Gastrocnemius medialis (tissue), 4 donors: ENCODE results near the gene RRP7A. TPM values are rescaled to one million over a fixed set of nuclear protein-coding genes. Genes with fewer than 3 reads are reported as not detected.

Experiments used
- ATAC-seq, 2 donors: fragments of 150-250 bp; one replicate each; pipeline ENCODE4 v1.9.1; 2016
- DNase-seq, 2 donors: peaks; one replicate each; pipeline ENCODE4 v3.0.0-alpha.2; 2019
- H3K27ac ChIP-seq, 4 donors: fragments of 200-600 bp; sonication (generic); 1 replicate in 1 of 4; 2 replicates in 3 of 4; pipeline ENCODE4 v1.5.1; 2016 to 2018; ENCODE audit warnings: mild to moderate bottlenecking in 2 of 4, moderate library complexity in 1 of 4
- H3K27me3 ChIP-seq, 3 donors: fragments of 200-600 bp; sonication (generic) in 2 of 3; 1 replicate in 1 of 3; 2 replicates in 2 of 3; pipeline versions ENCODE4 v1.5.1 to v1.6.0; 2016 to 2019; ENCODE audit warnings: mild to moderate bottlenecking in 1 of 3, moderate library complexity in 1 of 3
- H3K36me3 ChIP-seq, 2 donors: fragments of 200-600 bp; sonication (generic) in 1 of 2; one replicate each; pipeline ENCODE4 v1.5.1; 2017 to 2018
- H3K4me1 ChIP-seq, 2 donors: fragments of 200-600 bp; sonication (generic) in 1 of 2; one replicate each; pipeline ENCODE4 v1.5.1; 2016 to 2017; ENCODE audit warnings: mild to moderate bottlenecking in 2 of 2
- H3K4me3 ChIP-seq, 4 donors: fragments of 200-600 bp; sonication (generic) in 3 of 4; 1 replicate in 1 of 4; 2 replicates in 3 of 4; pipeline ENCODE4 v1.5.1; 2016 to 2019; ENCODE audit warnings: mild to moderate bottlenecking in 2 of 4
- H3K9me3 ChIP-seq, 3 donors: fragments of 200-600 bp; sonication (generic) in 2 of 3; 1 replicate in 1 of 3; 2 replicates in 2 of 3; pipeline ENCODE4 v1.5.1; 2016 to 2019
- POLR2A ChIP-seq, 2 donors: fragments of 450-650 bp; IDR thresholded peaks; one replicate each; pipeline ENCODE4 v1.6.1; 2017; ENCODE audit warnings: antibody characterized with exemption in 2 of 2, mild to moderate bottlenecking in 2 of 2, moderate library complexity in 2 of 2
- in situ Hi-C, 4 donors: fragments of 200-750 bp; cut with MboI; loops; one replicate each; pipeline versions ENCODE4 v1.15.0 to v1.8.0; 2017; ENCODE audit warnings: low sequenced_read_pairs in 4 of 4
- intact Hi-C: fragments of 100-400 bp; cut with DNase I; formaldehyde crosslinking; loops from one replicate; pipeline ENCODE4 v1.15.1; 2023; ENCODE audit warnings: low total_unique reads
- total RNA-seq, 4 donors: library from RNA; depleted of rRNA; stranded (reverse); fragments of >200 nt; gene quantifications; one replicate each; pipeline versions ENCODE4 v1.1.0 to v1.2.3, GENCODE V29; 2016
- TF ChIP-seq, protein P1 (sequence below), 5 experiments: fragments of 450-650 bp in 3 of 5; fragments of 200-600 bp in 2 of 5; sonication (generic) in 2 of 5; IDR thresholded peaks in 4 of 5; conservative IDR thresholded peaks in 1 of 5; 1 replicate in 4 of 5; 2 replicates in 1 of 5; pipeline ENCODE4 v1.5.1; 2016 to 2019; ENCODE audit warnings: antibody characterized with exemption in 5 of 5, mild to moderate bottlenecking in 3 of 5, moderate library complexity in 3 of 5

Gene RRP7A
- total RNA-seq, 4 donors from 2014 or later, result 11.9 to 27.3 (median 15.8) TPM

DNA sequence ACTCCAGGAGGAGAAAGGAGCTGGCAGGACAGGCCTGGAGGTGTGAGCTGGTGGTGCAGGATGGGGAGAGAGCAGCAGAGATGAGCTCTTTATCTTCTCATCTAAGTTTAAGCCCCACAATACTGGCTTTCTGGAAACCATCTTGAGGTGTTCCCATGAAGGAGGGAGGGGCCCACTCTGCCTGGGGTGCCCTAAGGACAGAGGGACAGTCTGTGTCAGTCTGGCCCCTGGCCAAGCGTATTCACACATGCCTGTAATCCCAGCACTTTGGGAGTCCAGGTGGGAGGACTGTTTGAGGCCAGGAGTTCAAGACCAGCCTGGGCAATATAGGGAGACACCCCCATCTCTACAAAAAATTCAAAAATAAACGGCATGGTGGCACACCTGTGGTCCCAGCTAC is 43.1 kb upstream of the RRP7A start:
- Histone ChIP-seq H3K36me3 (no peaks in the 10 kb centered on the region), H3K9me3 (no peaks in the 10 kb centered on the region), H3K4me3 (no peak overlapping the region), H3K4me1 (no peaks in the 10 kb centered on the region), H3K27ac (no peak overlapping the region), H3K27me3 (no peaks in the 10 kb centered on the region)
- DNase-seq (no peak), ATAC-seq (no peak)
- in situ Hi-C loops, result no loop called here
- TF ChIP-seq, protein P1, sequence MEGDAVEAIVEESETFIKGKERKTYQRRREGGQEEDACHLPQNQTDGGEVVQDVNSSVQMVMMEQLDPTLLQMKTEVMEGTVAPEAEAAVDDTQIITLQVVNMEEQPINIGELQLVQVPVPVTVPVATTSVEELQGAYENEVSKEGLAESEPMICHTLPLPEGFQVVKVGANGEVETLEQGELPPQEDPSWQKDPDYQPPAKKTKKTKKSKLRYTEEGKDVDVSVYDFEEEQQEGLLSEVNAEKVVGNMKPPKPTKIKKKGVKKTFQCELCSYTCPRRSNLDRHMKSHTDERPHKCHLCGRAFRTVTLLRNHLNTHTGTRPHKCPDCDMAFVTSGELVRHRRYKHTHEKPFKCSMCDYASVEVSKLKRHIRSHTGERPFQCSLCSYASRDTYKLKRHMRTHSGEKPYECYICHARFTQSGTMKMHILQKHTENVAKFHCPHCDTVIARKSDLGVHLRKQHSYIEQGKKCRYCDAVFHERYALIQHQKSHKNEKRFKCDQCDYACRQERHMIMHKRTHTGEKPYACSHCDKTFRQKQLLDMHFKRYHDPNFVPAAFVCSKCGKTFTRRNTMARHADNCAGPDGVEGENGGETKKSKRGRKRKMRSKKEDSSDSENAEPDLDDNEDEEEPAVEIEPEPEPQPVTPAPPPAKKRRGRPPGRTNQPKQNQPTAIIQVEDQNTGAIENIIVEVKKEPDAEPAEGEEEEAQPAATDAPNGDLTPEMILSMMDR (IDR thresholded peaks at IDR 0.05 in 4 of 5, conservative IDR thresholded peaks at IDR 0.05 in 1 of 5), result no peak
- no peak for TF ChIP-seq POLR2A (IDR thresholded peaks at IDR 0.05)
- intact Hi-C loops, result no loop called here

DNA sequence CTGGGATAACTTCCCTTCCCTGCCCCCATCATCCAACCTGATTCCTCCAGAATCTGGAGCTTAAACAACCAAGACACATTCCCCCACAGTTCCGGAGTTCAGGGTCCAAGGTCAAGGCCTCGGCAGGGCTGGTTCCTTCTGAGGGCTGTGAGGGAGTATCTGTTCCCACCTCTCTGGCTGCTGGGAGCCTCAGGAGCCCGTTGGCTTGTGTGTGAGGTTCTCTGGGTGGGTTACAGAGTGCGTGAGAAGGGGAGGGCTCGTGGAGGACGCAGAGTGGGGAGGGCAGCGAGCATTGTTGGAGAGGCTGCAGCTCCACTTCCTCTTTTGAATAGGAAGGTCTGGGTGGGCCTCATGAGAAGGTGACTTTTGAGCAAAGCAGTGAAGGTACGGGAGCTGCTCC is 42.7 kb upstream of the RRP7A start:
- intact Hi-C loops, result no loop called here
- no peak overlapping the region for H3K27ac ChIP-seq
- DNase-seq (no peak), ATAC-seq (no peak)
- no peaks in the 10 kb centered on the region for H3K4me1 ChIP-seq
- TF ChIP-seq, protein P1 (IDR thresholded peaks at IDR 0.05 in 4 of 5, conservative IDR thresholded peaks at IDR 0.05 in 1 of 5), result no peak
- TF ChIP-seq POLR2A (IDR thresholded peaks at IDR 0.05), result no peak
- no peaks in the 10 kb centered on the region for H3K36me3 ChIP-seq
- H3K9me3 ChIP-seq, result no peaks in the 10 kb centered on the region
- in situ Hi-C loops, result no loop called here
- no peaks in the 10 kb centered on the region for H3K27me3 ChIP-seq
- no peak overlapping the region for H3K4me3 ChIP-seq

DNA sequence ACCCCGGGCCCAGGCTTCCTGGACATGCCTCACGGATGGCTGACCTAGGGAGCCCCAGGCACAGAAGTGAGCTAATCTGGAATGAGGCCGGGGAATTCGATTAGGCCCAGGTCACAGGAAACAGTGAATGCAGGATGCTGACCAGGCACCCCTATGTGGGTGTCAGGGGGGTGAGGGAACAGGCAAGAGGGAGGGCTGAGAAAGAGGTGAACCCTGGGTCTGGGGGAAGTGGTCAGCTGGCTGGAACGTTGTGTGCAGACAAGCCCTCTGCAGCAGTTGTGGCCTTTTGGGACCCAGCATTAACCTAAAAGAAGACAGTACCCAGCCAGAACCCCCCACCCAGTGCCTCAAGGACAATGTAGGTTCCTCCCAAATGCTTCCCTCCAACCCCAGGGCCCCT is 42.3 kb upstream of the RRP7A start:
- Histone ChIP-seq H3K36me3 (no peaks in the 10 kb centered on the region), H3K27me3 (no peaks in the 10 kb centered on the region), H3K4me1 (no peaks in the 10 kb centered on the region), H3K9me3 (no peaks in the 10 kb centered on the region), H3K27ac (no peak overlapping the region), H3K4me3 (no peak overlapping the region)
- no peak for DNase-seq
- ATAC-seq, result no peak
- intact Hi-C loops, result no loop called here
- TF ChIP-seq, protein P1 (IDR thresholded peaks at IDR 0.05 in 4 of 5, conservative IDR thresholded peaks at IDR 0.05 in 1 of 5), result no peak
- no peak for TF ChIP-seq POLR2A (IDR thresholded peaks at IDR 0.05)
- in situ Hi-C loops, result no loop called here

DNA sequence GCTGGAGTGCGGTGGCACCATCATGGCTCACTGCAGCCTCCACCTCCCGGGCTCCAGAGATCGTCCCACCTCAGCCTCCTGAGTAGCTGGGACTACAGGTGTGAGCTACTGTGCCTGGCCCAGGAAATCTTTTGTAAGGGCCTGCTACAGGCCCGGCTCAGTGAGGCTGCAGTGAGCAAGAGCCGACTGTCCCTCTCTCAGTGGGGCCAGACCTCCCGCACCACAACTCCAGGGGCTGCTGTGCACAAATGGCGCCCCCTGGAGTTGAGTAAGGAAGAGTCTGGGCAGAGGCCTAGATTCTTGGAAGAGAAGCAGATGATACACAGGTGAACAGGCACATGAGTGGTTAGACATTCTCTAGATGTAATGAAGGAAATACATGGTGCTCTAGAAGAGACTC is 41.2 kb upstream of the RRP7A start:
- H3K9me3 ChIP-seq, result no peaks in the 10 kb centered on the region
- no peak overlapping the region for H3K27ac ChIP-seq
- H3K36me3 ChIP-seq, result no peaks in the 10 kb centered on the region
- intact Hi-C loops (no loop called here), in situ Hi-C loops (no loop called here)
- no peaks in the 10 kb centered on the region for H3K4me1 ChIP-seq
- no peak overlapping the region for H3K4me3 ChIP-seq
- TF ChIP-seq POLR2A (IDR thresholded peaks at IDR 0.05), result no peak
- TF ChIP-seq, protein P1 (IDR thresholded peaks at IDR 0.05 in 4 of 5, conservative IDR thresholded peaks at IDR 0.05 in 1 of 5), result peak in 3 of 5 experiments; percentile 22 to 51 (median 33)
- DNase-seq (no peak), ATAC-seq (no peak)
- H3K27me3 ChIP-seq, result no peaks in the 10 kb centered on the region

DNA sequence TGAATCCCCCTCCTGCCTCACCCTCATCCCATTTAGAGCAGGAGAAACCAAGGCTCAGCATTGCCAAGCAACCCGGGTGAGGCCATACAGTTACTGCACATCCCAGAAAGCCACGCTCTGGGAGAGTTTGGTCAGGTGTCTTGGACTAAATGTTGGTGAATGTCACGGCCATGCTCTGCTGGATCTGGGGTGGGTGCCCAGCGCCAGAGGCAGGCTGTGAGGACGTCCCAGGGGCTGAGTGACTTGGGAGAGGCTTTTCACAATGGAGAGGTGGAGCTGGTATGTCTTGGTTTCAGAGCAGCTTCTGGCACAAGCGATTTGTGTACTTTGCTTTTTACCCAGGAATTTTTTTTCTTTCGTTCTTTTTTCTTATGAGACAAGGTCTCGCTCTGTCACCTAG is 40.8 kb upstream of the RRP7A start:
- no peak for ATAC-seq
- Histone ChIP-seq H3K27ac (no peak overlapping the region), H3K4me3 (no peak overlapping the region), H3K4me1 (no peaks in the 10 kb centered on the region), H3K36me3 (no peaks in the 10 kb centered on the region), H3K9me3 (no peaks in the 10 kb centered on the region), H3K27me3 (no peaks in the 10 kb centered on the region)
- intact Hi-C loops, result no loop called here
- DNase-seq, result no peak
- in situ Hi-C loops, result no loop called here
- TF ChIP-seq POLR2A (IDR thresholded peaks at IDR 0.05), result no peak
- TF ChIP-seq, protein P1 (IDR thresholded peaks at IDR 0.05 in 4 of 5, conservative IDR thresholded peaks at IDR 0.05 in 1 of 5), result no peak
